Activated CD8-positive, alpha-beta memory T cell treated with anti-CD3 and anti-CD28 coated beads for 36 hours (primary cell): ENCODE results near the gene HNRNPDL. TPM values are rescaled to one million over a fixed set of nuclear protein-coding genes. Genes with fewer than 3 reads are reported as not detected.

Experiments used
- total RNA-seq, 2 experiments: library from RNA; stranded (reverse); gene quantifications; one replicate each; pipeline ENCODE4 v1.2.3, GENCODE V29; 2021

Gene HNRNPDL
- total RNA-seq, 2 experiments from 2014 or later, result 390 to 407 TPM

Other genes with a start within 250 kb of the HNRNPDL start
- 100 to 1,000 TPM; 482 to 488 TPM for gene HNRNPD, start 56.5 kb downstream of the HNRNPDL start, total RNA-seq
- 10 to 100 TPM; 67.7 to 71.9 TPM for gene ENOPH1, start 128 bp upstream of the HNRNPDL start, total RNA-seq
- not detected for gene TMEM150C, start 131.5 kb upstream of the HNRNPDL start, total RNA-seq